Small intestine (tissue), 7 donors: ENCODE results near the gene IKZF3. TPM values are rescaled to one million over a fixed set of nuclear protein-coding genes. Genes with fewer than 3 reads are reported as not detected.

ENCODE experiments used
- DNase-seq, 2 donors: peaks; one replicate each; pipeline versions ENCODE4 v3.0.0 to v3.0.0-alpha.2; 2013
- FAIRE-seq: peaks from 2 replicates; lab custom pipeline; 2012; peaks lifted over from hg19 to GRCh38; lab: Jason Lieb, UNC
- H3K27ac ChIP-seq, 3 donors: one replicate each; pipeline ENCODE4 v1.5.1; 2013; ENCODE audit warnings: low read length in 2 of 3, mild to moderate bottlenecking in 2 of 3, control low read depth in 1 of 3, inconsistent platforms in 1 of 3, low read depth in 1 of 3, moderate library complexity in 1 of 3
- H3K27me3 ChIP-seq, 3 donors: one replicate each; pipeline ENCODE4 v1.6.1; 2013; ENCODE audit warnings: low read length in 3 of 3, inconsistent platforms in 1 of 3; ENCODE audit not compliant: control insufficient read depth in 3 of 3, insufficient read depth in 3 of 3
- H3K36me3 ChIP-seq, 3 donors: one replicate each; pipeline ENCODE4 v1.6.1; 2013; ENCODE audit warnings: low read length in 3 of 3, inconsistent platforms in 1 of 3, low read depth in 1 of 3, mild to moderate bottlenecking in 1 of 3, moderate library complexity in 1 of 3; ENCODE audit not compliant: control insufficient read depth in 3 of 3, insufficient read depth in 2 of 3
- H3K4me1 ChIP-seq, 3 donors: one replicate each; pipeline ENCODE4 v1.6.1; 2013; ENCODE audit warnings: low read length in 2 of 3, inconsistent platforms in 1 of 3, low read depth in 1 of 3, mild to moderate bottlenecking in 1 of 3, moderate library complexity in 1 of 3; ENCODE audit not compliant: control insufficient read depth in 3 of 3, insufficient read depth in 2 of 3
- H3K4me3 ChIP-seq, 3 donors: one replicate each; pipeline ENCODE4 v1.5.1; 2013; ENCODE audit warnings: low read length in 3 of 3, control low read depth in 1 of 3, inconsistent platforms in 1 of 3, low read depth in 1 of 3, mild to moderate bottlenecking in 1 of 3, moderate library complexity in 1 of 3
- H3K9me3 ChIP-seq, 2 donors: one replicate each; pipeline ENCODE4 v1.6.1; 2013; ENCODE audit warnings: low read depth in 1 of 2, low read length in 1 of 2; ENCODE audit not compliant: control insufficient read depth in 2 of 2, insufficient read depth in 1 of 2
- WGBS, 3 donors: extraction: QIAGEN DNeasy Blood & Tissue Kit; methylation state at CpG; one replicate each; pipeline ENCODE4 v1.1.7; 2013; 5-methylcytosine and 5-hydroxymethylcytosine counted together
- polyA plus RNA-seq, 4 donors: library from polyadenylated mRNA; stranded (reverse) in 3 of 4; unstranded in 1 of 4; fragments of 200-250 nt in 3 of 4; fragments of 120-200 nt in 1 of 4; gene quantifications; one replicate each; pipeline versions ENCODE4 v1.2.1 to v1.2.3, GENCODE V29; 2013
- donor health status: healthy with polysubstance abuse.
- donor health status: control.
- donor health status: control.
- donor health status: Bipolar disorder and iron deficiency.
- donor health status: healthy.

IKZF3 gene
- polyA plus RNA-seq, 4 donors: 0.67 to 1.6 (median 1.4) TPM

DNA sequence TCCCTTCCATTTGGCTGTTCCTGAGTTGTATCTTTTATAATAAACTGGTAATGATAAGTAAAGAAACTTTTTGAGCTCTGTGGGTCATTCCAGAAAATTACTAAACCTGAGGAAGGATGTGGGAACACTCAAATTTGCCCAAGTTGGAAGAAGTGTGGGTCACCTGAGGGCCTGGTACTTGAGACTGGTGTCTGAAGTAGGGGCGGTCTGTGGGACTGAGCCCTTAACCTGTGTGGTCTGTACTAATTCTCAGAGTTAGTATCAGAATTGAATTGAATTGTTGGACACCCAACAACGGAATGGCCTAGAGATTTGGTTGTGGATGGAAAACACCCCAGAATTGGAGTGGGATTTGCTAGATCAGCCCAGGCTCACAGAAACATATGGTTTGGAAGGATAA, 43.1 kb downstream of the IKZF3 start:
- H3K36me3 ChIP-seq: peaks cover 0 to 2% (median 0%) of the 10 kb centered on the region in 3 donors
- no peak overlapping the region for H3K27ac ChIP-seq
- peaks cover 0 to 2% (median 0%) of the 10 kb centered on the region in 3 donors for H3K27me3 ChIP-seq
- DNase-seq (no peak), FAIRE-seq (no peak)
- peaks cover 0 to 3% (median 0%) of the 10 kb centered on the region in 3 donors for H3K4me1 ChIP-seq
- 92 to 98% (median 96%) methylated on average over 2 of the region's 2 CpGs for WGBS, 3 donors
- H3K9me3 ChIP-seq: peaks cover 2 to 15% of the 10 kb centered on the region in 2 donors
- no peak overlapping the region for H3K4me3 ChIP-seq

DNA sequence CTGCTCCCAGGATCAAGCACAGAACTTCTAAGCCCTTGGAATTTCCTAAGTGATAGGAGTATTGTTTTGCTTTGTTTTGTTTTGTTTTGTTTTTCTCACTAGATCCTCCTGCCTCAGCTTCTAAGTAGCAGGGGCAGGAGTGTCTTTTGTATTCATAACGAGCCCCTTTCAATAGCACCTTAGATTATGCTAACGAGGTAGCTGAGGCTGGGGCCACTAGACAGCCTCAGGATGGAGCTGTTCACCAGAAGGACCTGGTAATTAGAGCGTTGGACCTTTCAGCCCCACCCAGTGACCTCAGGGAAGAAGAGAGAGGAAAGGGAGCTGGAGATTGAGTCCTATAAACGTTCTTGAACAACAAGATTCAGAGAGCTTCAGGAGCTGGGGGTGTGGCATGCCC, 43.6 kb downstream of the IKZF3 start:
- peaks cover 0 to 2% (median 0%) of the 10 kb centered on the region in 3 donors for H3K27me3 ChIP-seq
- WGBS, 3 donors: 12 to 36% (median 15%) methylated on average over 4 of the region's 4 CpGs
- FAIRE-seq (no peak), DNase-seq (peak in 1 of 2 donors; percentile 7)
- H3K9me3 ChIP-seq: peaks cover 2 to 15% of the 10 kb centered on the region in 2 donors
- H3K4me3 ChIP-seq: no peak overlapping the region
- peaks cover 0 to 3% (median 0%) of the 10 kb centered on the region in 3 donors for H3K4me1 ChIP-seq
- H3K27ac ChIP-seq: no peak overlapping the region
- H3K36me3 ChIP-seq: peaks cover 0 to 2% (median 0%) of the 10 kb centered on the region in 3 donors

DNA sequence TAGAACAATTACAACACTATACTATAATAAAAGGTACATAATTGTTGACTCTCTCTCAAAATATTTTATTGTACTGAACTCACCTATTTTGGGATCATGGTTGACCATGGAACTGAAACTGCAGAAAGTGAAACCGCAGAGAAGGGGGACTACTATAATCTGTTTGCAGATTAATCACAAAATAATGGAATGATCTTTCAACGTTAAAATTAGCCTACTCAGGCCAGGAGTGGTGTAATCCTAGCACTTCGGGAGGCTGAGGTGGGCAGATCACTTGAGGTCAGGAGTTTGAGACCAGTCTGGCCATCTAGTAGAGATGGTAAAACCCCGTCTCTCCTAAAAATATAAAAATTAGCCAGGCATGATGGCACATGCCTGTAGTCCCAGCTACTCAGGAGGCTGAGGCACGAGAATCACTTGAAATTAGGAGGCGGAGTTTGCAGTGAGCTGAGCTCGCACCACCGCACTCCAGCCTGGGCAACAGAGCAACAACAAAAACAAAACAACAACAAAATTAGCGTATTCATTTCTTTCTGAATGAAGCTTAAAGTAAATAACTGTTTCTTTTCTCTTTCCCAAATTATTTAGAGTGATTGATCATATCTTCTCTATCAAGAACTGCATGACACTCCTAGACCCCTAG, 45.6 kb downstream of the IKZF3 start:
- Histone ChIP-seq H3K36me3 (peaks cover 0 to under 1% (median 0%) of the 10 kb centered on the region in 3 donors), H3K9me3 (peaks cover 0 to 2% of the 10 kb centered on the region in 2 donors), H3K27ac (no peak overlapping the region), H3K4me1 (peaks cover 0 to 3% (median 0%) of the 10 kb centered on the region in 3 donors), H3K27me3 (no peaks in the 10 kb centered on the region), H3K4me3 (no peak overlapping the region)
- FAIRE-seq (no peak), DNase-seq (no peak)
- WGBS, 3 donors: 66 to 74% (median 68%) methylated on average over 9 of the region's 9 CpGs

DNA sequence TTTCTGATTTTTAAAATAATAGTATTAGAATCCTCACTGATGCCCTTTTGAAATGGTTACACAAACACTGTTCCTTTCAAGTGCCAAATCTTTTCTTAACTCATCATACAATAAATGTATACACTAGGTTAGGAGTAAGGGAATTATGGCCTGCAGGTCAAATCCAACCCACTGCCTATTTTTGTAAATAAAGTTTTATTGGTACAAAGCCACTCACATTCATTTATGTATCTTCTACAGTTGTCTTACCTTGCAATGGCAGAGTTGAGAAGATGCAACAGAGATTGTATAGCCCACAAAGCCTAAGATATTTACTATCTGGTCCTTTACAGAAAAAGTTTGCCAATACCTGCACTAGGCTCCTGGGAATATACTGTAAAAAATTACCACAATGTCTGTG, 47.8 kb downstream of the IKZF3 start:
- Histone ChIP-seq H3K4me1 (peaks cover 0 to 3% (median 0%) of the 10 kb centered on the region in 3 donors), H3K4me3 (no peak overlapping the region), H3K27ac (no peak overlapping the region), H3K9me3 (no peaks in the 10 kb centered on the region), H3K27me3 (no peaks in the 10 kb centered on the region), H3K36me3 (no peaks in the 10 kb centered on the region)
- FAIRE-seq (no peak), DNase-seq (no peak)

DNA sequence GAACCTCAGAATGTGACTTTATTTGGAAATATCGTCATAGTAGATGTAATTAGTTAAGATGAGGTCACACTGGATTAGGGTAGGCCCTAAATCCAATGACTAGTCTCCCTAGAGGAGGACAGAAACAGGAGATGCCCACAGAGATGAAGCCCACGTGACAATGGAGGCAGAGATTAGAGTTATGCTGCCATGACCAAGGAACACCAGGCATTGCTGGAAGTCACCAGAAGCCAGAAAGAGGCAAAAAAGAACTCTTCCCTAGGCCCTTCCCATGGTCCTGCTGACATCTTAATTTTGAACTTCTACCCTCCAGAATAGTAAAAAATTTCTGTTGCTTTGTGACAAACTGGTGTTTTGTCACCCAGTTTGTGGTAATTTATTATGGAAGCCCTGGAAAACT, 49.6 kb downstream of the IKZF3 start:
- 81 to 93% (median 82%) methylated on average over 2 of the region's 2 CpGs for WGBS, 3 donors
- no peak overlapping the region for H3K27ac ChIP-seq

DNA sequence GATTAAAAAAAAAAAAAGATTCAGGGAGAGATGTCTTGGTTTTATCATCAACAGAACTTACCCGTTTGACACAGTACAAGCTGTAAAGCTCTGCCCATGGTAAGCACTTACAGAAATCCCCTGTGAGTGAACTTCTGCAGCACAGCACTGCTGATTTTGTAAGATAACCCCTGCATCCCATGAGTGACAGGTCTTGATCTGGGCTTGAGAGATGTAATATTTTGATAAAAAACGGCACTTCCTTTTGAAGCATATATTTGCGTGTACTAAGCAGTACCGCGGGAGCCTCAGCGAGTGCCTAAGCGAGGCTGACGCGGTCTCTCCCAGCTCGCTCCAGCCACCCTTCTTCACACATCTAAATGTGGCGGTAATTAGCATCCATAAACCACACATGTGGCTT, 50.5 kb downstream of the IKZF3 start:
- no peaks in the 10 kb centered on the region for H3K9me3 ChIP-seq
- H3K27ac ChIP-seq: no peak overlapping the region
- 62 to 80% (median 70%) methylated on average over 11 of the region's 11 CpGs for WGBS, 3 donors
- FAIRE-seq (no peak), DNase-seq (peak in 1 of 2 donors; percentile 46)
- no peaks in the 10 kb centered on the region for H3K36me3 ChIP-seq
- peaks cover 0 to 3% (median 0%) of the 10 kb centered on the region in 3 donors for H3K4me1 ChIP-seq
- H3K4me3 ChIP-seq: no peak overlapping the region
- H3K27me3 ChIP-seq: no peaks in the 10 kb centered on the region

More for the DNA sequence above, 49.6 kb downstream of the IKZF3 start:
- H3K4me1 ChIP-seq: no peaks in the 10 kb centered on the region
- no peak for FAIRE-seq
- no peaks in the 10 kb centered on the region for H3K9me3 ChIP-seq
- no peak for DNase-seq
- H3K36me3 ChIP-seq: no peaks in the 10 kb centered on the region
- no peaks in the 10 kb centered on the region for H3K27me3 ChIP-seq
- no peak overlapping the region for H3K4me3 ChIP-seq

DNA sequence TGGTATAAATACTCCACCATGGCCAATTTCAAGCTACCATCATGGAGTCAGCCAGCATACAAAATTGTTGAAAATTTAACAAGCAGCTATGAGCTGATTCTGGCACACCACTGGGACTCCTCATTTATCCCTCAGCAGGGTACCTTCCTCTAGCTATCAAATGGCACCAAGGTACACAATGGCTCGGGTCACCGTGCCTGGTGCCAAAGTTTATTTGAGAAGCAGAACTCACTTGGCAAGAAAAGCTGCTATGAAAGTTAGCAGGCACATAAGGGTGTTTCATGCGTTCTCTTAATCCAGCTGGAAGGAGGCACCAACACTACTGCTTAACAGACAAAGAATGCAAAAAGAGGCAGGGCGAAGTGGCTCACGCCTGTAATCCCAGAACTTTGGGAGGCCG, 51.6 kb downstream of the IKZF3 start:
- H3K36me3 ChIP-seq: no peaks in the 10 kb centered on the region

DNA sequence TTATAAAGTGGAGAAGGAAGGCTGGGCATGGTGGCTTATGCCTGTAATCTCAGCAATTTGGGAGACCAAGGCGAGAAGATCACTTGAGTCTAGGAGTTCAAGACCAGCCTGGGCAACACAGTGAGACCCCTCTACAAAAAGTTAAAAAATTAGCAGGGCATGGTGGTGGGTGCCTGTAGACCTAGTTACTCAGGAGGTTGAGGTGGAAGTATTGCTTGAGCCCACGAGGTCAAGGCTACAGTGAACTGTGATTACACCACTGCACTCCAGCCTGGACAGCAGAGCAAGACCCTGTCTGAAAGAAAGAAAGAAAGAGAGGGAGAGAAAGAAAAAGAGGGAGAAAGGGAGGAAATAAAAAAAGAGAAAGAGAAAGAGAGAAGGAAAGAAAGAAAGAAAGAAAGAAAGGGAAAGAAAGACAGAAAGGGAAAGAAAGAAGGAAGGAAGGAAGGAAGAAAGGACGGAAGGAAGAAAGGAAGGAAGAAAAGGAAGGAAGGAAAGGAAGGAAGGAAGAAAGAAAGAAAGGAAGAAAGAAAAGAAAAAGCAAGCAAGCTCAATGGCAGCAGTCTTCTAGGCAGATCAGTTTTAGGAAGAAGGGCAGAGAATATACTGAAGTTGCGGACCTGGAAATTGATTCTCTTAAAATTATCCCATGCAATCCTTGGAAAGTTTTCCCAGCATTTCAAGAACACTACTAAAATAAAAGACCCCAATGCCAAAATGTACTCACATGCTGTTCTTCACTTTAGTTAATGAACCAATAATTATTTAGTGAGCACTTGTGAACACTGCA, 53.0 kb downstream of the IKZF3 start:
- no peaks in the 10 kb centered on the region for H3K27me3 ChIP-seq
- H3K4me3 ChIP-seq: no peak overlapping the region
- no peak overlapping the region for H3K27ac ChIP-seq
- DNase-seq (no peak), FAIRE-seq (no peak)
- 79 to 87% (median 82%) methylated on average over 4 of the region's 4 CpGs for whole genome bisulfite sequencing, 3 donors
- no peaks in the 10 kb centered on the region for H3K9me3 ChIP-seq
- H3K4me1 ChIP-seq: peaks cover 0 to 5% (median 0%) of the 10 kb centered on the region in 3 donors
- no peaks in the 10 kb centered on the region for H3K36me3 ChIP-seq

More for the DNA sequence above, 51.6 kb downstream of the IKZF3 start:
- peaks cover 0 to 5% (median 0%) of the 10 kb centered on the region in 3 donors for H3K4me1 ChIP-seq
- DNase-seq (no peak), FAIRE-seq (no peak)
- 60 to 79% (median 72%) methylated on average over 6 of the region's 6 CpGs for WGBS, 3 donors
- no peaks in the 10 kb centered on the region for H3K9me3 ChIP-seq
- no peaks in the 10 kb centered on the region for H3K27me3 ChIP-seq
- H3K27ac ChIP-seq: no peak overlapping the region
- H3K4me3 ChIP-seq: no peak overlapping the region
